ENCODE data around the gene CFTR. TPM values are rescaled to one million over a fixed set of nuclear protein-coding genes. Genes with fewer than 3 reads are reported as not detected.

The CFTR gene
- polyA plus RNA-seq, 2 of the 4 experiments (the other 2 are of a cell fraction), result 0.13 to 0.31 TPM

DNA sequence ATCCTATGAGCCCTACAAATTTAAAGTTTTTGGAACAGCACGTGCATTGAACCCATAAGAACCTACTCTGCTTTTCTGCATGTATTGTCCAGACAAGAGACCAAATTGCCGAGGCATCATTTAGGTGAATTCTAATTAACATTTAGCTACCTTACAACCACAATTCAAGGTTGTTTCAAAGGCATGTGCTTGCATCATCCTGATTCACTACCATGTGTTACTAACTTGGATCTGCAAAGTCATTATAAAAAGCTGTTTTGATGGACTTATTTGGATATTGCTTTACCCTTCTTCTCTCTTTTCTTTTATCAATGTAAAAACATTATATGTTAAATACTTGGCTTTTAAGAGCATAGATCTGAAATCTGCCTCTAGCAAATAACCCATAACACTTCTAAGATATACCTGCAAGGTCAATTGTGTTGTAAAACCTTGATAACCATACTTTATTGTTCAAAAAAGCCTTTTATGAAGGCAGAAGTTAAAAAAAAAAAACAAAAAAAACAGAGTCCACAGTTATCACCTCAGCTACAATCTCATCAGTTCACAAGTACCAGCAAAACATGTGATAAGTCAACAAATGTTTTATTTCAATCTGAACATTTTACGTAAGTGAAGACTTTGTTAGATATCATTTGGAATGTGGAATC lies 51.9 kb downstream of the CFTR start (continued):
- TF ChIP-seq BCL3 (IDR thresholded peaks at IDR 0.05), result no peak
- no peak for TF ChIP-seq SMC3 (IDR thresholded peaks at IDR 0.05)
- no peak for TF ChIP-seq BHLHE40 (IDR thresholded peaks at IDR 0.05; ENCODE audit: low read depth, low read length)
- no peak for TF ChIP-seq ESRRA (IDR thresholded peaks at IDR 0.05; ENCODE audit: borderline replicate concordance, low read length)
- TF ChIP-seq MYC (IDR thresholded peaks at IDR 0.05; ENCODE audit: borderline replicate concordance, low read length), result no peak
- no peak for TF ChIP-seq CBX8 (IDR thresholded peaks at IDR 0.05)

DNA sequence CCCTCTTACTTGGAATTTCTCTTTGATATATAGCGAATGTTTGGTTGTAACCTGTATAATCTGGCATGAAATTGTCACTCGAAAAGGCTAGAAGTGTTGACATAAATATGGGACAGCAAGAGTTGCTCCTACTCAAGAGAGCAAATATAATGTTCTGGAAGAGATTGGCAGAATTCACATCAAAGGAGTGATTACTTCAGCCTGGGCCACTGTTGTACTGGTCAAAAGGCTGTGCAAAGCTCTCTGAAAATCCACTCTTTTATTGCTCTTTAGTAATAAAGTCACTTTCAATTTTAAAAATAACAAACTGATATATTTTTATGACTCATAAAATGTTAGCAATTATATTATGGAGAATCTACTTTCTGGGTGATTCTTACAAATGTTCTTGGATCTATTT lies 58.2 kb downstream of the CFTR start:
- no peak overlapping the region for H3K4me2 ChIP-seq
- CTCF ChIA-PET, result no interaction called here
- H3K4me3 ChIP-seq, result no peak overlapping the region
- 66% methylated on average over 2 of the region's 2 CpGs for WGBS (ENCODE audit: missing lambda C conversion rate)
- DNase-seq (ENCODE audit: low read depth in 1 of 2, low spot score in 1 of 2) (no peak), FAIRE-seq (no peak), ATAC-seq (no peak)
- no peaks in the 10 kb centered on the region for H3K4me1 ChIP-seq
- TF ChIP-seq FOSL2 (IDR thresholded peaks at IDR 0.05) (no peak), FOSL2 (CRISPR knock-in tag; IDR thresholded peaks at IDR 0.05) (no peak), BHLHE40 (IDR thresholded peaks at IDR 0.05; ENCODE audit: low read depth, low read length) (no peak), PBX3 (IDR thresholded peaks at IDR 0.05) (no peak), SREBF2 (IDR thresholded peaks at IDR 0.05) (no peak), HOXB5 (CRISPR knock-in tag; IDR thresholded peaks at IDR 0.05) (no peak)
- TF ChIP-seq, protein P1, sequence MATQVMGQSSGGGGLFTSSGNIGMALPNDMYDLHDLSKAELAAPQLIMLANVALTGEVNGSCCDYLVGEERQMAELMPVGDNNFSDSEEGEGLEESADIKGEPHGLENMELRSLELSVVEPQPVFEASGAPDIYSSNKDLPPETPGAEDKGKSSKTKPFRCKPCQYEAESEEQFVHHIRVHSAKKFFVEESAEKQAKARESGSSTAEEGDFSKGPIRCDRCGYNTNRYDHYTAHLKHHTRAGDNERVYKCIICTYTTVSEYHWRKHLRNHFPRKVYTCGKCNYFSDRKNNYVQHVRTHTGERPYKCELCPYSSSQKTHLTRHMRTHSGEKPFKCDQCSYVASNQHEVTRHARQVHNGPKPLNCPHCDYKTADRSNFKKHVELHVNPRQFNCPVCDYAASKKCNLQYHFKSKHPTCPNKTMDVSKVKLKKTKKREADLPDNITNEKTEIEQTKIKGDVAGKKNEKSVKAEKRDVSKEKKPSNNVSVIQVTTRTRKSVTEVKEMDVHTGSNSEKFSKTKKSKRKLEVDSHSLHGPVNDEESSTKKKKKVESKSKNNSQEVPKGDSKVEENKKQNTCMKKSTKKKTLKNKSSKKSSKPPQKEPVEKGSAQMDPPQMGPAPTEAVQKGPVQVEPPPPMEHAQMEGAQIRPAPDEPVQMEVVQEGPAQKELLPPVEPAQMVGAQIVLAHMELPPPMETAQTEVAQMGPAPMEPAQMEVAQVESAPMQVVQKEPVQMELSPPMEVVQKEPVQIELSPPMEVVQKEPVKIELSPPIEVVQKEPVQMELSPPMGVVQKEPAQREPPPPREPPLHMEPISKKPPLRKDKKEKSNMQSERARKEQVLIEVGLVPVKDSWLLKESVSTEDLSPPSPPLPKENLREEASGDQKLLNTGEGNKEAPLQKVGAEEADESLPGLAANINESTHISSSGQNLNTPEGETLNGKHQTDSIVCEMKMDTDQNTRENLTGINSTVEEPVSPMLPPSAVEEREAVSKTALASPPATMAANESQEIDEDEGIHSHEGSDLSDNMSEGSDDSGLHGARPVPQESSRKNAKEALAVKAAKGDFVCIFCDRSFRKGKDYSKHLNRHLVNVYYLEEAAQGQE (IDR thresholded peaks at IDR 0.05), result no peak
- TF ChIP-seq, protein P2, sequence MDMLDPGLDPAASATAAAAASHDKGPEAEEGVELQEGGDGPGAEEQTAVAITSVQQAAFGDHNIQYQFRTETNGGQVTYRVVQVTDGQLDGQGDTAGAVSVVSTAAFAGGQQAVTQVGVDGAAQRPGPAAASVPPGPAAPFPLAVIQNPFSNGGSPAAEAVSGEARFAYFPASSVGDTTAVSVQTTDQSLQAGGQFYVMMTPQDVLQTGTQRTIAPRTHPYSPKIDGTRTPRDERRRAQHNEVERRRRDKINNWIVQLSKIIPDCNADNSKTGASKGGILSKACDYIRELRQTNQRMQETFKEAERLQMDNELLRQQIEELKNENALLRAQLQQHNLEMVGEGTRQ (IDR thresholded peaks at IDR 0.05), result no peak
- no peaks in the 10 kb centered on the region for H3K9me3 ChIP-seq
- POLR2A ChIA-PET, result no interaction called here
- H3K27ac ChIP-seq, result no peak overlapping the region

DNA sequence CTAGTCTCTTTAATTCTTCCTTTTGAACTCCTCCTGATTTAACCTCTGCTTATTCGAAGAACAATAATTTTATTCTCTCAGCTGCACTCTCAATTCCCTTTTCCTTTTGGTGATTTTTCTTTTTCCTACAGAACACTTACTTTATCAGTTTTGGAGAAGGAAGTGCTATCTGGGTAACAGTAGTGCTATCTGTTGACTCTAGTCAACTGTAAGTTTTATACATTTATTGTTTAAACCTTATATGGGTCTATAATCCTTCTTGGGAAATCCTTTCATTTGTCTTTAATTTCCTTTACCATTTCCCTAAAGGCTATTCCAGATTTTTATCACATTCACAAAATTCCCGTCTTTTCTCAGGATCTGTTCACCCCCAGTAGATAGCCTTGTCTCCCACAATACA lies 64.2 kb downstream of the CFTR start:
- ChIA-PET CTCF (no interaction called here), POLR2A (no interaction called here)
- Histone ChIP-seq H3K9me3 (no peaks in the 10 kb centered on the region), H3K4me3 (no peak overlapping the region), H3K27ac (no peak overlapping the region), H3K4me2 (no peak overlapping the region), H3K4me1 (peaks cover 9% of the 10 kb centered on the region; the same call in 2 of the 3 replicates)
- no peak for ATAC-seq
- no peak for FAIRE-seq
- WGBS (ENCODE audit: missing lambda C conversion rate), result 77% methylated on average over 2 of the region's 2 CpGs
- TF ChIP-seq FOXS1 (CRISPR knock-in tag; IDR thresholded peaks at IDR 0.05) (no peak), RARB (CRISPR knock-in tag; IDR thresholded peaks at IDR 0.05) (no peak)
- TF ChIP-seq, protein P3, sequence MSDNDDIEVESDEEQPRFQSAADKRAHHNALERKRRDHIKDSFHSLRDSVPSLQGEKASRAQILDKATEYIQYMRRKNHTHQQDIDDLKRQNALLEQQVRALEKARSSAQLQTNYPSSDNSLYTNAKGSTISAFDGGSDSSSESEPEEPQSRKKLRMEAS (IDR thresholded peaks at IDR 0.05), result no peak
- DNase-seq (ENCODE audit: low read depth in 1 of 2, low spot score in 1 of 2), result no peak
